Esophagus squamous epithelium (tissue), 5 donors: ENCODE measurements around the gene NIM1K. TPM values are rescaled to one million over a fixed set of nuclear protein-coding genes. Genes with fewer than 3 reads are reported as not detected.
"Not testable (repeated sequence)": the region's sequence is repeated elsewhere in the genome, so short reads cannot be mapped to it uniquely, and the experiment has no call there.

ENCODE experiments used
- DNase-seq: peaks from one replicate; lab custom pipeline; 2025; lab: John Stamatoyannopoulos, UW
- H3K27ac ChIP-seq, 4 donors: fragments of 200-600 bp; sonication (generic); one replicate each; pipeline ENCODE4 v1.5.1; 2016 to 2019; ENCODE audit warnings: mild to moderate bottlenecking in 1 of 4
- H3K27me3 ChIP-seq, 4 donors: fragments of 200-600 bp; sonication (generic); 1 replicate in 3 of 4; 2 replicates in 1 of 4; pipeline versions ENCODE4 v1.5.1 to v1.6.0; 2017 to 2021; ENCODE audit warnings: antibody characterized with exemption in 1 of 4
- H3K36me3 ChIP-seq, 3 donors: fragments of 200-600 bp; sonication (generic); one replicate each; pipeline ENCODE4 v1.5.1; 2016 to 2019
- H3K4me1 ChIP-seq, 3 donors: fragments of 200-600 bp; sonication (generic); one replicate each; pipeline ENCODE4 v1.5.1; 2017 to 2019
- H3K4me3 ChIP-seq, 4 donors: fragments of 200-600 bp; sonication (generic); 1 replicate in 3 of 4; 2 replicates in 1 of 4; pipeline ENCODE4 v1.5.1; 2016 to 2019; ENCODE audit warnings: mild to moderate bottlenecking in 2 of 4, moderate library complexity in 1 of 4
- H3K9me3 ChIP-seq, 3 donors: fragments of 200-600 bp; sonication (generic); one replicate each; pipeline ENCODE4 v1.5.1; 2016 to 2019
- POLR2A ChIP-seq, 4 donors: fragments of 450-650 bp; IDR thresholded peaks; one replicate each; pipeline ENCODE4 v1.6.1; 2017; ENCODE audit warnings: antibody characterized with exemption in 4 of 4, mild to moderate bottlenecking in 4 of 4, moderate library complexity in 3 of 4
- WGBS, 2 donors: methylation state at CpG; one replicate each; pipeline ENCODE4 v1.1.5; 2018; 5-methylcytosine and 5-hydroxymethylcytosine counted together
- intact Hi-C: fragments of 100-400 bp; cut with DNase I; formaldehyde crosslinking; loops from one replicate; pipeline ENCODE4 v1.15.0; 2022
- total RNA-seq, 4 donors: library from RNA; depleted of rRNA; stranded (reverse); fragments of >200 nt; gene quantifications; one replicate each; pipeline ENCODE4 v1.1.0, GENCODE V29; 2016
- TF ChIP-seq, protein P1 (sequence below), 6 experiments: fragments of 450-650 bp in 4 of 6; fragments of 200-600 bp in 2 of 6; sonication (generic) in 2 of 6; IDR thresholded peaks; one replicate each; pipeline ENCODE4 v1.5.1; 2016 to 2019; ENCODE audit warnings: antibody characterized with exemption in 6 of 6, mild to moderate bottlenecking in 4 of 6, moderate library complexity in 4 of 6
- donor health status: DM: yes; HTN: yes; CAD: no.

NIM1K gene
- total RNA-seq, 4 donors from 2014 or later: 0.38 TPM; not detected in 2

DNA sequence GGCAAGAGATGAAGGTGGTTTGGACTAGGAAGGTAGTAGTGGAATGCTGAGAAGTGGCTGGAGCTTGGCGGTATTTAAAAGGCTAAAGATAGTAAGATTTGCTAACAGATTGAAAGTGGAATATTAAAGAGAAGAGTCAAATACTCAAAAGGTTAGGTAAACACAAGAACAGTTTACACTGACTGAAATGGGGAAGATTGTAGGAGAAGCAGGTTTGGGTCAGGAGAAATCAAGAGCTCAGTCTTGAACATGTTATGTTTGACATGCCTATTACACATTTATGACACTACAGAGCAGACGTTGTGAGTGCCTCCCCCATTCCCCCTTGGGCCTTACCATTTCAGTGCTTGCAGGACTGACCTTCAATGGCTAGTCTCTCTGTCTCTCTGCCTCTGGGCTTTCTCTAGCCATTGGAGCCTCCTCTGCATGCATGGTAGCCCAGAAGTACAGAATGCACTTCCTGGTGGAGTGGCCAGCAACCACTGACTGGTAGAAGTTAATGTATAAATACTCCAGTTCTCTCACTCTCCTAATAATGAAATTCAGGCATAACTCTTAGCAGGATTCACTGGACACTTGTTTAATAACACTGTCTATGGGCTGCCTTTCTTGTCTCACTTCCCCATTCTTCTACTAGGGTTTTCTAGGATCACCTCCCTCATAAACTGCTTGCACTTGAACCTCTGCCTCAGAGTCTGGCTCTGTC is 64.4 kb downstream of the NIM1K start:
- WGBS, 2 donors: 58 to 62% methylated on average over 2 of the region's 2 CpGs
- H3K27ac ChIP-seq: no peak overlapping the region
- no peak overlapping the region for H3K4me3 ChIP-seq
- H3K36me3 ChIP-seq: no peaks in the 10 kb centered on the region
- intact Hi-C loops: no loop called here
- no peaks in the 10 kb centered on the region for H3K9me3 ChIP-seq
- H3K4me1 ChIP-seq: no peaks in the 10 kb centered on the region
- TF ChIP-seq POLR2A (IDR thresholded peaks at IDR 0.05): no peak
- DNase-seq: no peak
- no peaks in the 10 kb centered on the region for H3K27me3 ChIP-seq

DNA sequence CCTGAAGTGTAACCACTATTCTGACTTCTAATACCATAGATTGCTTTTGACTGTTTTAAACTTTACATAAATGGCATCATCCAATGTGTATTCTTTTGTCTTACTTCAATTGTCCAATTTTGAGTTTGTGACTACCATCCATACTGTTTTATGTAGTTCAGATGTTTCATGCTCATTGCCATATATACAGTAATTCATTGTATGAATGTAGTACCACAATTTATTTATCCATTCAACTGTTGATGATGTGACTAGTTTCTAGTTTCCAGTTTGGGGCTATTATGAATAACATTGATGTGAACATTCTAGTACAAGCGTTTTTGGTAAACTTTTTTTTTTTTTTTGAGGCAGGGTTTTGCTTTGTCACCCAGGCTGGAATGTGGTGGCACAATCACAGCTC is 66.1 kb downstream of the NIM1K start:
- TF ChIP-seq POLR2A (IDR thresholded peaks at IDR 0.05): no peak
- TF ChIP-seq, protein P1, sequence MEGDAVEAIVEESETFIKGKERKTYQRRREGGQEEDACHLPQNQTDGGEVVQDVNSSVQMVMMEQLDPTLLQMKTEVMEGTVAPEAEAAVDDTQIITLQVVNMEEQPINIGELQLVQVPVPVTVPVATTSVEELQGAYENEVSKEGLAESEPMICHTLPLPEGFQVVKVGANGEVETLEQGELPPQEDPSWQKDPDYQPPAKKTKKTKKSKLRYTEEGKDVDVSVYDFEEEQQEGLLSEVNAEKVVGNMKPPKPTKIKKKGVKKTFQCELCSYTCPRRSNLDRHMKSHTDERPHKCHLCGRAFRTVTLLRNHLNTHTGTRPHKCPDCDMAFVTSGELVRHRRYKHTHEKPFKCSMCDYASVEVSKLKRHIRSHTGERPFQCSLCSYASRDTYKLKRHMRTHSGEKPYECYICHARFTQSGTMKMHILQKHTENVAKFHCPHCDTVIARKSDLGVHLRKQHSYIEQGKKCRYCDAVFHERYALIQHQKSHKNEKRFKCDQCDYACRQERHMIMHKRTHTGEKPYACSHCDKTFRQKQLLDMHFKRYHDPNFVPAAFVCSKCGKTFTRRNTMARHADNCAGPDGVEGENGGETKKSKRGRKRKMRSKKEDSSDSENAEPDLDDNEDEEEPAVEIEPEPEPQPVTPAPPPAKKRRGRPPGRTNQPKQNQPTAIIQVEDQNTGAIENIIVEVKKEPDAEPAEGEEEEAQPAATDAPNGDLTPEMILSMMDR (IDR thresholded peaks at IDR 0.05): no peak
- intact Hi-C loops: no loop called here
- H3K9me3 ChIP-seq: no peaks in the 10 kb centered on the region
- no peak for DNase-seq
- no peak overlapping the region for H3K4me3 ChIP-seq
- no peaks in the 10 kb centered on the region for H3K27me3 ChIP-seq
- no peaks in the 10 kb centered on the region for H3K4me1 ChIP-seq
- H3K27ac ChIP-seq: no peak overlapping the region
- 64 to 78% methylated on average over 1 of the region's 1 CpG for WGBS, 2 donors
- H3K36me3 ChIP-seq: no peaks in the 10 kb centered on the region

DNA sequence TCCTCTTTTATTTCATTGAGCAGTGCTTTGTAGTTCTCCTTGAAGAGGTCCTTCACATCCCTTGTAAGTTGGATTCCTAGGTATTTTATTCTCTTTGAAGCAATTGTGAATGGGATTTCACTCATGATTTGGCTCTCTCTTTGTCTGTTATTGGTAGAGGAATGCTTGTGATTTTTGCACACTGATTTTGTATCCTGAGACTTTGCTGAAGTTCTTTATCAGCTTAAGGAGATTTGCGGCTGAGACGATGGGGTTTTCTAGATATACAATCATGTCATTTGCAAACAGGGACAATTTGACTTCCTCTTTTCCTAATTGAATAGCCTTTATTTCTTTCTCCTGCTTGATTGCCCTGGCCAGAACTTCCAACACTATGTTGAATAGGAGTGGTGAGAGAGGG is 70.2 kb downstream of the NIM1K start:
- H3K9me3 ChIP-seq, H3K27me3 ChIP-seq, DNase-seq, H3K27ac ChIP-seq, H3K4me3 ChIP-seq, intact Hi-C loops, H3K36me3 ChIP-seq, H3K4me1 ChIP-seq: not testable (repeated sequence)
- WGBS, 2 donors: 94 to 97% methylated on average over 2 of the region's 2 CpGs

DNA sequence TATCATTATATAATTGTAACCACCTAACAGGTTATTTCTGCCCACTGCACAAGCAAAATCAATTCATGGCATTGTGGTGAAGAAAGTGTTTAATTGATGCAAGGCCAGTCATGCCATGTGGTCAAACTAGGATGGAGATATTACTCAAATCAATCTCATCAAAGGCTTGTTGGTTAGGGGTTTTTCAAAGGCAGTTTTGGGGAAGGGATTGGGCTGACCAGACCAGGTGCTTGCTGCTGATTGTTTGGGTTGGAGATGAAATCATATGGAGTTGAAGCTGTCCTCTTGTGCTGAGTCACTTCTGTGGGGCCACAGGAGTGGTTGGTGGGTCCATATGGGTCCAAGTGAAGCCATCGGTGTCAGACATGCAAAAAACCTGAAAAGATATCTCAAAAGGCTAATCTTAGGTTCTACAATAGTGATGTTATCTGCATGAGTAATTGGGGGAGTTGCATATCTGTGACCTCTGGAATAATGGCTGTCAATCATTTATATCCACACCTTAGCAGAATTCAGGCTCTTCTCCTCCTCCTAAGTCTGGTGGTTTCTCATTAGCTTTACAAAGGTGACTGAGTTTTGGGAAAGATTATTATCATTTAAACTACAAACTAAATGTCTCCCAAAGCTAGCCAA is 76.3 kb downstream of the NIM1K start:
- H3K36me3 ChIP-seq: no peaks in the 10 kb centered on the region
- H3K27me3 ChIP-seq: no peaks in the 10 kb centered on the region
- no peak overlapping the region for H3K27ac ChIP-seq
- H3K9me3 ChIP-seq: no peaks in the 10 kb centered on the region
- intact Hi-C loops: no loop called here
- no peak for DNase-seq
- WGBS, 2 donors: 82% methylated on average over 1 of the region's 1 CpG
- no peak for TF ChIP-seq POLR2A (IDR thresholded peaks at IDR 0.05)
- H3K4me1 ChIP-seq: peaks cover 0 to 7% (median under 1%) of the 10 kb centered on the region in 3 donors
- no peak overlapping the region for H3K4me3 ChIP-seq

DNA sequence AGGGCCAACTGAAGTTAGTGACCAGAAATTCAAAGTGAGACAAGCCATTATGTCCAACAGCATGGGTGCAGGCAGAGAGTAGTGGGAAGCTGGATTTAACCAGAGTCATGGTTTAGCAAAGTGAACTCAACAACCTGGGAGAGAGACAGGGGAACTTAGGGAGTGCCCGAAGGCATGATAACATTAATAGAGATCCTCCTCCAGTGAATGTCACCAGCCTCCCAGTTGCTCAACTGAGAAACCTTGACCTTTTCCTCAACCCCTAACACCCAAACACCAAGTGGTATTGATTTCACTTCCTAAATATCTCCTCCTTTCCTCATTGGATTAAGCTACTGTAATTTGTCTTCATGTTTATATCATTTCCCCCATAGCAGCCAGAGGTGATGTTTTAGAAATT is 78.6 kb downstream of the NIM1K start:
- peaks cover 0 to 23% (median 14%) of the 10 kb centered on the region in 3 donors for H3K4me1 ChIP-seq
- no peak overlapping the region for H3K27ac ChIP-seq
- WGBS, 2 donors: 64 to 69% methylated on average over 1 of the region's 1 CpG
- H3K36me3 ChIP-seq: no peaks in the 10 kb centered on the region
- no peaks in the 10 kb centered on the region for H3K27me3 ChIP-seq
- no peak overlapping the region for H3K4me3 ChIP-seq
- no peaks in the 10 kb centered on the region for H3K9me3 ChIP-seq
- no peak for TF ChIP-seq POLR2A (IDR thresholded peaks at IDR 0.05)
- TF ChIP-seq, protein P1 (IDR thresholded peaks at IDR 0.05): no peak
- intact Hi-C loops: no loop called here
- DNase-seq: no peak

DNA sequence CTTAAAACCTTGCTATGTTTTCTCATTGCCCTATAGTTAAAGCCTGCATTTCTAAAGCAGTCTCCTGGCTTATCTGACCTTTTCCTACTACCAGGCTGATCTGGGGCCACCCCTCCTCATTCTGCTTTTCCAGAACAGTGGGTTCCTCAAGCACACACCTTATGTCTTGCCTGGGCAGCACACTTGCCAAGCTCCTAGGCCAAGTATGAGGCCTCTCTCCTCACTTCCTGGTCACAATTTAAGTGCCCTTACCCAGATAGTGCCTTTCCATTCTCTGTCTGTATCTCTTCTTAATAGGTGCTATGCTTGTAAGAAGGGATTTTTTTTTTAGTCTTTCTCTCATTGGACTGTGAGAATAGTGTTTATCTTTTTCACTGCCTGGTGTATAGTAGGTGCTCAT is 81.5 kb downstream of the NIM1K start:
- DNase-seq: no peak

DNA sequence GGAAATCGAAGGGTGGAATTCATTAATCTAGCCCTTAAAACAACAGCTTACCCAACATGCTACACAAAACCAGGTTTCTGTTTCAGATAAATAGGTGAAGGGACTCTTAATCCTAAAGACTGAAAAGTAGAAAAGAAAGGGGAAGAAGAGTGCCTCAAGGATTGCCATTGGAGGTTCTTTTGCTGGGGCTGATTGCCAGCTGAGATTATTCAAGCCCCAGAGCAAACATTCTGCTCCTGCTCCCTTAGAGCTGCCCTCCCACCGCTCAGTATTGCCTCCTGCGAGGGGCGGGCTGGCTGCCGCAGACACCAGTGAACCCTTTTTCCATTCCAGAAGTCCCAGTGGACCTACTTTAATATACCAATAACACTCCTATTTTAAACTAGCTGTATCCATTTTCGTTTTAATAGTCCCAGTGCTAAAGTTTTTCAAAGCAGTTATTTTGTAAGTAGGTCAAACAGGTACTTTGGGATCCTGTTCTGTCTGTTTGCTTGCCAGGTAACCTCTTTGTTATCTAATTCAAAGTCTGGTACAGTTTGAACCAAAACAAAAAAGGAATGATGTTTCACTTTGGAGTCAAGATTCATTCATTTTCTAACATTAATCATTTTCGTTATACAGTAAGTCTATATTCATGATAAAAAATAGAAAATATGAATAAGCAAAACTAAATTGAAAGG is 82.5 kb downstream of the NIM1K start:
- Histone ChIP-seq H3K4me1 (peaks cover 0 to 23% (median 14%) of the 10 kb centered on the region in 3 donors), H3K9me3 (no peaks in the 10 kb centered on the region), H3K4me3 (no peak overlapping the region), H3K36me3 (no peaks in the 10 kb centered on the region), H3K27me3 (no peaks in the 10 kb centered on the region), H3K27ac (peak overlapping the region in 3 of 4 donors; percentile 44 to 61 (median 49))
- WGBS, 2 donors: 29 to 41% methylated on average over 7 of the region's 7 CpGs
- no peak for TF ChIP-seq POLR2A (IDR thresholded peaks at IDR 0.05)
- TF ChIP-seq, protein P1 (IDR thresholded peaks at IDR 0.05): no peak
- no peak for DNase-seq
- intact Hi-C loops: no loop called here

More for the DNA sequence above, 81.5 kb downstream of the NIM1K start:
- Histone ChIP-seq H3K27ac (peak overlapping the region in 2 of 4 donors; percentile 49 to 61), H3K4me3 (no peak overlapping the region), H3K36me3 (no peaks in the 10 kb centered on the region), H3K4me1 (peaks cover 0 to 23% (median 14%) of the 10 kb centered on the region in 3 donors), H3K9me3 (no peaks in the 10 kb centered on the region), H3K27me3 (no peaks in the 10 kb centered on the region)
- TF ChIP-seq POLR2A (IDR thresholded peaks at IDR 0.05): no peak
- intact Hi-C loops: no loop called here
